HG02970 (cell line): ENCODE results near the gene TMEM38A.
"Not testable (repeated sequence)": the region's sequence is repeated elsewhere in the genome, so short reads cannot be mapped to it uniquely, and the experiment has no call there.

Source experiments
- ATAC-seq: cut with Tn5 transposase; IDR thresholded peaks from one replicate; pipeline ENCODE4 v1.9.1; 2021; ENCODE audit warnings: mild to moderate bottlenecking, moderate library complexity, moderate number of reproducible peaks; ENCODE audit not compliant: unreplicated experiment, low FRiP score

The TMEM38A gene

GRCh38 chr19:16631465-16631864, 29.5 kb upstream of the TMEM38A start:
- ATAC-seq = no peak

GRCh38 chr19:16637535-16637934, 23.4 kb upstream of the TMEM38A start:
- no peak for ATAC-seq

DNA sequence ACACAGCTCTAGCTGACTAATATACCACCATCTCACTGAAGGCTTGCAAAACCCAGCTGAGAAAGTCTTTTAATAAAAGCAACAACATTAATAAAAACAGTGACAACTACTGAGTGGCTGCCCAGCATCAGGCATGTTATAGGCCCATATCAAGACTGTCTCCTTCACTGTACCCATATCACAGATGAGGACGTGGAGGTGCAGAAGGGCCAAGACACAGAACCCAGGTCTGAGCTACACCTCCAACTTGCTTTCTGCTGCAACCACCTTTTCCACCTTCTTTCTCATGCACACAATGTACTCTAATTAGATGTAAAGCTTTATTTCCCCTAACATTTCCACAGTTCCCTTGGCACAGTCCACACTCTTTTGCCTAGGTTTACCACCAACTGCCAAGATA, 22.3 kb upstream of the TMEM38A start:
- ATAC-seq = no peak

DNA sequence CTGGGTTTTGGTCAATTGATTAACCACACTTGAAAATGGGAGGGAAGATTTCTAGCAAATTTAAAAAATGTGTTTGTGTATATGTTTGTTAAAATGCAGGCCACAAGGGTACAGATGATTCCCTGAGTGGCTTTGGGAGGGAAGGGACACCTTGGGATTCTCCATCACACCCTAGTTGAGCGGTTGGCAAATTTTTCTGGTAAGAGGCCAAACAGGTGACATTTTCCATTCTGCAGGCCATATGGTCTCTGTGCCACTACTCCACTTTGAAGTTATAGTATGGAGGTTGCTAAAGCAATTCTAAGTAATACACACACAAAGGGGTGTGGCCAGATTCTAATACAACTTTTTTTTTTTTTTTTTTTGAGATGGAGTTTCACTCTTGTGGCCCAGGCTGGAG, 20.0 kb upstream of the TMEM38A start:
- ATAC-seq = no peak

- ATAC-seq = no peak
These were observed 19.2 kb upstream of the TMEM38A start for GRCh38 chr19:16641695-16642094.

- no peak for ATAC-seq
These were observed 15.8 kb upstream of the TMEM38A start for GRCh38 chr19:16645140-16645539.

DNA sequence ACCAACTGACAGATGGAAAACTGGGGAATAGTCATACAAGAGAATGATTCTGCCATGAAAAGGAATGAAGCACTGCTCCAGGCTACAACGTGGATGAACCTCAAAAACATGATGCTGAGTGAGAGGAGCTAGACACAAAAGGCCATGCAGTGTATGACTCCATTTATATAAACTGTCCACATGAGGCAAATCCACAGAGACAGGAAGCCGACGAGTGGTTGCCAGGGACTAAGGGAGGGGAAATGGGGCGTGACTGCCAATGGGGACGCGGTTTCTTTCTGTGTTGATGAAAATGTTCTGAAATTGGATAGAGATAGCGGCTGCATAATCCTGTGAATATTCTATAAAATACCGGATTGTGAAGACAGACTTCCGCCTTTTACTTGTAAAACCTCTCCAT, 11.2 kb upstream of the TMEM38A start:
- ATAC-seq = no peak

- ATAC-seq = no peak
These were observed 10.1 kb upstream of the TMEM38A start for GRCh38 chr19:16650821-16651220.

- ATAC-seq = not testable (repeated sequence)
These were observed 9.3 kb upstream of the TMEM38A start for GRCh38 chr19:16651421-16652188.

GRCh38 chr19:16652854-16653253, 8.1 kb upstream of the TMEM38A start:
- ATAC-seq = no peak

- no peak for ATAC-seq
These were observed 6.8 kb upstream of the TMEM38A start for GRCh38 chr19:16654140-16654539.

GRCh38 chr19:16654627-16655026, 6.3 kb upstream of the TMEM38A start:
- ATAC-seq = no peak

DNA sequence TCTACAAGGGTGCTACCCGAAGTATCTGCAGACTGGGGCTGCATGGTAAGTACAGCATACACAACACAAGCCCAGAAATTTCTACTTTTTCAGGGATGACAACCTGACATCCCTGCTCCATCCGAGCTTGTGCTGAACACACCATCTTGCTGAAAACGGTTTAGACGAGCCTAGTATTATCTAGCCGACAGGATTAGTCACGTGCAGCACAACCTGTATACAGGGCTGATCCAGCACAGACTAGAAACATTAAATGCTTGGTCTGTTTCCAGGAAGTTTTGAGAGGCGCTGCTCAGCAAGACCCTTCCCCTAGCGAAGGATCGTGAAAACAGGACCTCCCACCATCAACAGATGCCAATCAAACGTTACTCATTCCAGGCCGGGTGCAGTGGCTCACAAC, 5.2 kb upstream of the TMEM38A start:
- ATAC-seq = no peak

- ATAC-seq = no peak
These were observed 3.6 kb upstream of the TMEM38A start for GRCh38 chr19:16657384-16657783.

- ATAC-seq = no peak
These were observed 1.5 kb upstream of the TMEM38A start for GRCh38 chr19:16659464-16659831.

DNA sequence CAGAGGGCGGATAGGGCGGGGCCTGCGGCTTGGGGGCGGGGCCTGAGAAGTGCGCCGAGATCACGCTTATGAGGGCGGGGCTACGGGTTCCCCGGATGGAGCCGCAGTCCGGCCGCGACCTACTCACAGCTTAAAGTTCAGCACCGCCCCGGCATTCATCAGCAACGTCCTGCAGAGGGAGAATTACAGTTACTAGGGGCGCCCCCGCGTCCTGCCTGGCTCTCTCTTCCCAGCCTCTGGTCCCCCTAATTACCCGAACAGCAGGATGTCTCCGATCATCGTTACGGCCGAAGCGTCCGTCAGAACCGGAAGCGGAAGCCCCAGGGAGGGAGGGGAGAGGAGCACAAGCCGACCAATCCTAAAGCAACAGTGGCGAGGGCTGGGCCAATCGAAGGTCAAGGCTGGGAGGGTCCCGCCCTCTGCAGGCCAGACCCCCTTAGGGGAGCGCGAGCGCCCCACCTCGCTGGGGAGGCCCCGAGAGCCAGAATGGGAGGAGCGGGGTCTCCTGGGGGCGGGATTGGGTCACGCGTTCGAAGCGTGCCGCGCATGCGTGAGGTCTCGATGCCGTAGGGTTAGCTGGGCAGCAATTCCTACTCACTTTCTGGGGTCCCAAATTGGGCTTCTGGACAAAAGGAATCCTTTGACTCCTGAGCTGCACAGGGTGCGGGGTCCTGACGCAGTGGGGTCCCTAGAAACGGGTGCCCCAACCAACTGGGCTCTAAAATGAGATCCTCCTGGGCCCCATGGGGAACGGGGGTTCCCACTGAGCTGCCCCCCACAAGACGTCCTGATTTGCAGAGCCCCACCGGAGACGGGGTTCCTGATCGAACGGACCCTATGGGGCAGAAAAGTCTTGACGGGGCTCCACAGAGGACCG, 869 bp upstream of the TMEM38A start, which contains the start of gene SMIM7:
SMIM7 (minus strand) TSS at position 313 of the 877 bp plus-strand sequence; CDS start at position 279, 34 bp downstream.
- peak; percentile 85 for ATAC-seq

DNA sequence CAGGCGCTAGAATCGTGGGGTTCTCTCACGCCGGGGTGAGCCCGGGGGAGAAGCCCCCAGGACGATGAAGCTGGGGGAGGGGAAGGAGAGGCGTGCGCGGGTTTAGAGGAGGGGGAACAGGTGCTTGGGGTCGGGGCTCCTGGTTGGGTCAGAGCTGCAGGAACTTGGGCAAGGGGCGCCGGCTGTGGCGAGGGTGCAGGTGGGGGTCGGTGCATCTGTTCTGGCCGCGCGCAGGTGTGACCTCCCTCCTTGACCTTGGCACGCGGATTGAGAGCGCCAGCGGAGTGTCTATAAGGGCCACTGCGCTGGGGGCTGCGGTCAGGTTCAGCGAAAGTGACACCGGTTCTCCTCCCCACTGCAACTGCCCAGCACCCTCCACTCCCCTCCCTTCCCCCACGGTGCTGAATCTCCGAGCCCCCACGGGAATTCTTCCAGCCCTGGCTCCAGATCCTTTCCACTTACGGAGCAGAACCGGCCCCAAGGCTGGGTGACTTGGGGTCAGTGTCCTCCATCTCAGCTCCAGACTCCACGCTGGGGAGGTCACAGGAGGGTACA, 618 bp downstream of the TMEM38A start:
- no peak for ATAC-seq

DNA sequence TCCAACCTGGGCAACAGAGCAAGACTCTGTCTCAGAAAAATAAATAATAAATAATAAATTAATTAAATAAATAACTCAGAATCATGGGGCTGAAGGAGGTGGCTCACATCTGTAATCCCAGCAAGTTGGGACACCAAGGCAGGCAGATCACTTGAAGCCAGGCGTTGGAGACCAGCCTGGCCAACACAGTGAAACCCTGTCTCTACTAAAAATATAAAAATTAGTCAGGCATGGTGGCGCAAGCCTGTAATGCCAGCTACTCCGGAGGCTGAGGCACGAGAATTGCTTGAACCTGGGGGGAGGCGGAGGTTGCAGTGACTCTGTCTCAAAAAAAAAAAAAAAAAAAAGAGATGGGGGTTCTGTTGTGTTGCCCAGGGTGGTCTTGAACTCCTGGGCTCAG, 7.2 kb downstream of the TMEM38A start:
- ATAC-seq = no peak

DNA sequence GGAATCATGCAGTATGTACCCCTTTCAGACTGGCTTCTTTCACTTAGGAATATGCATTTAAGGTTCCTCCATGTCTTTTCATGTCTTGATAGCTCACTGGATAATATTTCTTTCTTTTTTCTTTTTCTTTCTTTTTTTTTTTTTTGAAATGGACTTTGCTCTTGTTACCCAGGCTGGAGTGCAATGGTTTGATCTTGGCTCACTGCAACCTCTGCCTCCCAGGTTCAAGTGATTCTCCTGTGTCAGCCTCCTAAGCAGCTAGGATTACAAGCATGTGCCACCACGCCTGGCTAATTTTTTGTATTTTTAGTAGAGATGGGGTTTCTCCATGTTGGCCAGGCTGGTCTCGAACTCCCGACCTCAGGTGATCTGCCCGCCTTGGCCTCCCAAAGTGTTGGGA, 7.8 kb downstream of the TMEM38A start:
- ATAC-seq = not testable (repeated sequence)

- no peak for ATAC-seq
These were observed 9.4 kb downstream of the TMEM38A start for GRCh38 chr19:16670291-16670690.

DNA sequence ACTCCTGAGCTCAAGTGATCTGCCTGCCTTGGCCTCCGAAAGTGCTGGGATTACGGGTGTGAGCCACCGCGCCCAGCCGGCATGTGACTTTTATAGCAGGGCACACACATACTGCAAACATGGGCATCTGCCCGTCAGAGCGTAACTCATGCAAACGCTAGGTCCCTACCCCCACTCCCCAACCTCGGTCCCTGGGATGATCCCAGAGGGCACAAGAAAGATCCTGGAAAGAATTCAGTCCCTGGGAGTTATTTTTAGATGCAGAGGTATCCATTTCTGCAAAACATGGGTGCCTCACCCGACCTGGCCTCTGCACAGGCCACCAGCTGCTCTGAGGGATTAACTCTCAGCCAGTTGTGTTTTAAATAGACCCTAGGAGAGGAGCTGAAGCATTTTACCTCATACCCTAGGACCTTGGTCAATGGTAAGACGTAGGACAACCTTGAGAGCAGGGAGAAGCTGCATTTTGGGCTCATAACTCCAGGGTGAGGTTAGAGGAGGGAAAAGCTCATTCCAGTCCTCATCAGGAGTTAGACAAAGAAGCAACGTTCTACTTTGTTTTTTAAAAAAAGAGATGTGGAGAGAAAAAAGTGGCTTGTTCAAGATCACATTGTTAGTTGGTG, 10.8 kb downstream of the TMEM38A start:
- no peak for ATAC-seq
